OCI-LY7 (cell line): Measurements from ENCODE around the gene ASIC3.

Source experiments
- EZH2phosphoT487 ChIP-seq: fragments of 200-600 bp; sonication (generic); IDR thresholded peaks from 2 replicates; pipeline ENCODE4 v1.6.1; 2018; ENCODE audit warnings: low read depth, borderline replicate concordance, mild to moderate bottlenecking, mixed run types, antibody characterized with exemption, low read length, moderate library complexity, mixed read lengths
- TF ChIP-seq, protein P1 (sequence below): fragments of 200-600 bp; sonication (generic); conservative IDR thresholded peaks from 2 replicates; pipeline ENCODE4 v1.5.1; 2014; ENCODE audit warnings: mild to moderate bottlenecking, antibody characterized with exemption, low read length, moderate library complexity, mixed read lengths

GRCh38 chr7:151005566-151005965, 42.8 kb upstream of the ASIC3 start:
- TF ChIP-seq, protein P1, sequence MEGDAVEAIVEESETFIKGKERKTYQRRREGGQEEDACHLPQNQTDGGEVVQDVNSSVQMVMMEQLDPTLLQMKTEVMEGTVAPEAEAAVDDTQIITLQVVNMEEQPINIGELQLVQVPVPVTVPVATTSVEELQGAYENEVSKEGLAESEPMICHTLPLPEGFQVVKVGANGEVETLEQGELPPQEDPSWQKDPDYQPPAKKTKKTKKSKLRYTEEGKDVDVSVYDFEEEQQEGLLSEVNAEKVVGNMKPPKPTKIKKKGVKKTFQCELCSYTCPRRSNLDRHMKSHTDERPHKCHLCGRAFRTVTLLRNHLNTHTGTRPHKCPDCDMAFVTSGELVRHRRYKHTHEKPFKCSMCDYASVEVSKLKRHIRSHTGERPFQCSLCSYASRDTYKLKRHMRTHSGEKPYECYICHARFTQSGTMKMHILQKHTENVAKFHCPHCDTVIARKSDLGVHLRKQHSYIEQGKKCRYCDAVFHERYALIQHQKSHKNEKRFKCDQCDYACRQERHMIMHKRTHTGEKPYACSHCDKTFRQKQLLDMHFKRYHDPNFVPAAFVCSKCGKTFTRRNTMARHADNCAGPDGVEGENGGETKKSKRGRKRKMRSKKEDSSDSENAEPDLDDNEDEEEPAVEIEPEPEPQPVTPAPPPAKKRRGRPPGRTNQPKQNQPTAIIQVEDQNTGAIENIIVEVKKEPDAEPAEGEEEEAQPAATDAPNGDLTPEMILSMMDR: no peak
- no peak for TF ChIP-seq EZH2phosphoT487
